ENCODE measurements around the gene INKA1.
"Not testable (repeated sequence)": the region's sequence is repeated elsewhere in the genome, so short reads cannot be mapped to it uniquely, and the experiment has no call there.

Gene INKA1

GRCh38 chr3:49802719-49803464 lies at the start of gene INKA1:
TSS of gene INKA1 (plus strand) at chr3:49803261. CDS start at chr3:49803393, 132 bp downstream.
- in situ Hi-C loops (cut with HindIII; ENCODE audit: low sequenced_read_pairs) = no loop called here

GRCh38 chr3:49754536-49754935 lies 48.5 kb upstream of the INKA1 start:
- in situ Hi-C loops (cut with HindIII; ENCODE audit: low sequenced_read_pairs) = no loop called here

DNA sequence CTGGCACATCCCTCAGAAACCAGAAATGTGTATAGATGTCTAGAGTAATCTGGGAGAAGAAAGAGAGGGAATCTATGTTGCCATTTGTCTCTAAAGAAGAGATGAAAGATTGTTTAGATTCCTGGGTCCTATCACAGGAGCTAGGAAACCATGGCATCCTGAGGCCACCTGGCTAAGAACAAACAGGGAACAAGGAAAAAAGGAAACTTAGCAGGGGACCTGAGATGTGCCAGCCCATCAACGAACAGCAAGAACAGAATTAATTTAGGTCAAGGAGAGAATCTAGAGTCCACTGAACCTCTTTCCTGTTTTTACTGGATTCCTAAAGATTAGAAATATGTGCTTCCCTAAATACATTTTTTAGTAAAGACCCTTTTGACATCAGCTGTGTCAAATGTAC lies 47.0 kb upstream of the INKA1 start:
- in situ Hi-C loops (cut with HindIII; ENCODE audit: low sequenced_read_pairs) = no loop called here

DNA sequence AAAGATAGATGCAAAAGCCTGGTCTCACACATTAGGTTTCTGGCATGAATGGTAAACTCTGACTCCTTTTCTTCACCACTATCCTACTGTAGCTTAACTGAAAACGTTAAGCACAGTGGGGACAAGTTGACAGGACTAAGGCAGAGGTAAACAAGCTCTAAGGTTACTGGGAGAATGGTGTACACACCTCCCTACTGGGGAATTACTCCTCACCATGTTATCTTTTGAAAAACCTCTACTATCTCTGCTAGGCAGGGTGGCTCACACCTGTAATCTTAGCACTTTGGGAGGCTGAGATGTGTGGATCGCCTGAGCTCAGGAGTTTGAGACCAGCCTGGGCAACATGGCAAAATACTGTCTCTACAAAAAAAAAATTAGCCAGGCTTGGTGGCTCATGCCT lies 45.9 kb upstream of the INKA1 start:
- in situ Hi-C loops (cut with HindIII; ENCODE audit: low sequenced_read_pairs) = no loop called here

GRCh38 chr3:49759226-49759625 lies 43.8 kb upstream of the INKA1 start:
- in situ Hi-C loops (cut with HindIII; ENCODE audit: low sequenced_read_pairs) = no loop called here

DNA sequence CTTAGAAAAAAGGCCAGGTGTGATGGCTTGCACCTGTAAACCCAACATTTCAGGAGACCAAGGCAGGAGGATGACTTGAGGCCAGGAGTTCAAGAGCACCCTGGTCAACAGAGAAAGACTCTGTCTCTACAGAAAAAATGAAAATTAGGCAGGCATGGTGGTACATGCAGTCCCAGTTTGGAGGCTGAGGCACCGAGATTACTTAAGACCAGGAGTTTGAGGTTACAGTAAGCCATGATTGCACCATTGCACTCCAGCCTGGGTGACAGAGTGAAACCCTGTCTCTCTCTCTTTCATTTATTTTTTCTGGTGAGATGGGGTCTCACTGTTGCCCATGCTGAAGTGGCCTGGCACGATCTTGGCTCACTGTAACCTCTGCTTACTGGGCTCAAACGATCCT lies 41.4 kb upstream of the INKA1 start:
- in situ Hi-C loops (cut with HindIII; ENCODE audit: low sequenced_read_pairs) = no loop called here

DNA sequence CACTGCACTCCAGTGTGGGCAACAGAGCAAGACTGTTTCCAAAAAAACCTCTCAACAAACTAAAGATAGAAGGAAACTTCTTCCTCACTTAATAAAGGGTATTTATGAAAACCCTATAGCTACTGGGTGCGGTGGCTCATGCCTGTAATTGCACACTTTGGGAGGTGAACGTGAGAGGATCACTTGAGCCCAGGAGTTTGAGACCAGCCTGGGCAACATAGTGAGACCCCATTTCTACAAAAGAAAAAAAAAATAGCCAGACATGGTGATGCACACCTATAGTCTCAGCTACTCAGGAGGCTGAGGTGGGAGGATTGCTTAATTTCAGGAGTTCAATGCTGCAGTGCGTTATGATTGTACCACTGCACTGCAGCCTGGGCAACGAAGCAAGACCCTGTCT lies 39.1 kb upstream of the INKA1 start:
- in situ Hi-C loops (cut with HindIII; ENCODE audit: low sequenced_read_pairs) = no loop called here

GRCh38 chr3:49769286-49769915 lies 33.7 kb upstream of the INKA1 start:
- in situ Hi-C loops (cut with HindIII; ENCODE audit: low sequenced_read_pairs) = no loop called here

DNA sequence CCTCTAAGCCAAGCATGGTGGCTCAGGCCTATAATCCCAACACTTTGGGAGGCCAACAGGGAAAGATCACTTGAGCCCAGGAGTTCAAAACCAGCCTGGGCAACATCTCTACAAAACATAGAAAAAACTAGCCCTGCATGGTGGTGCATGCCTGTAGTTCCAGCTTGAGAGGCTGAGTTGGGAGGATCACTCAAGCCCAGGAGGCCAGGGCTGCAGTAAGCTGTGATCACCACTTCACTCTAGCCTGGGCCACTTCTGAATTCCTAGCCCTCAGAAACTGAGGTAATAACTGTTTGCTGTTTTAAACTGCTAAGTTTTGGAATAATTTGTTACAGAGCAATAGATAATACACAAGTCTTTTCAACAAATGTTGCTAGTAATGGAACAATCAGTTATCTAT lies 33.1 kb upstream of the INKA1 start:
- in situ Hi-C loops (cut with HindIII; ENCODE audit: low sequenced_read_pairs) = loop anchor here (5.0 to 10.0 kb wide), 3 partner anchors 67 to 95 kb away; partner anchors contain the start of gene CAMKV

GRCh38 chr3:49771340-49771938 lies 31.6 kb upstream of the INKA1 start:
- in situ Hi-C loops (cut with HindIII; ENCODE audit: low sequenced_read_pairs) = loop anchor here (5.0 to 10.0 kb wide), 3 partner anchors 66 to 94 kb away; partner anchors contain the start of gene CAMKV

GRCh38 chr3:49772703-49773102 lies 30.4 kb upstream of the INKA1 start:
- in situ Hi-C loops (cut with HindIII; ENCODE audit: low sequenced_read_pairs) = loop anchor here (5.0 to 10.0 kb wide), 3 partner anchors 65 to 95 kb away; partner anchors contain the start of gene CAMKV

DNA sequence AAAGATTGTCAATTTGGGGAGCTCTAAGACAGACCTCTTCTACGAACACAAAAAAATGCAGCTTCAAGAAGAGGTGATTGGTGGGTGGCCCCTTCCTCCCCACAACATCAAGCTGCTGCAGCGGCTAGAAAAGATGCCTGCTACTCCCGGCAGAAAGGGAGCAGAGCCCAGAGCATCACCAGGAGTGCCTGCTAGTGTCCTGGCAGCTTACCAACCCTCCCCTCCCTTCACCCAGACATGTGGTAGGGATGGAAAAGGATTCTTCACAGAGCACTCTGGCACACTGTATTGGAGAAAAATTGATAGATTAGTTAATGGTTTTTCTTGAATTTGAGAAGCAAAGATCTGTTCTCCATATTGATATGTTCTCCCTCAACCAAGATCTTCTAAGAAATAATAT lies 27.5 kb upstream of the INKA1 start:
- in situ Hi-C loops (cut with HindIII; ENCODE audit: low sequenced_read_pairs) = loop anchor here (10.0 kb wide), 1 partner anchor 89 kb away; the partner anchor contains the start of gene CAMKV

- in situ Hi-C loops (cut with HindIII; ENCODE audit: low sequenced_read_pairs) = loop anchor here (10.0 kb wide), 1 partner anchor 89 kb away; the partner anchor contains the start of gene CAMKV
Observed at GRCh38 chr3:49776101-49776500, 27.0 kb upstream of the INKA1 start.

DNA sequence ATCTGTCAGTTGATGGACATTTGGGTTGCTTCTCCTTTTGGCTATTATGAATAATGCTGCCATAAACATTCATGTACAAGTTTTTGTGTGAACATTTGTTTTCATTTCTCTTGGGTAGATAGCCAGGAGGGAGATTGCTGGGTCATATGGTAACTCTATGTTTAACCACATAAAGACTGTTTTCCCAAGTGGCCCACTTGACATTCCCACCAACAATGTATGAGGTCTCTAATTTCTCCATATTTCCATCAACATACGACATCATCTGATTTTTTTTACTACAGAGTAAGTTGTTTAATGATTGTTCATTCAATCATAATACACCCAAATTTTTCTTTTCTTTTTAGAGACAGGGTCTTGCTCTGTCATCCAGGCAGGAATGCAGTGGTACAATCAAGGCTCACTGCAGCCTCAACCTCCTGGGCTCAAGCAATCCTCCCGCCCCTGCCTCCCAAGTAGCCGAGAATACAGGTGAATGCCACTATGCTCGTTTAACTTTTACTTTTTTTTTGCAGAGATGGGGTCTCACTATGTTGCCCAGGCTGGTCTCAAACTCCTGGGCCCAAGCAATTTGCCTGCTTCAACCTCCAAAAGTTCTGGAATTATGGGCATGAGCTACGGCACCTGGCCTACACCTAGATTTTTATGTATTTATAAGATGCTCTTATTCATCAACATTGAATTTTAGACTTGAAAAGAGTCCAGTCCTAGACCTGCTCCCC lies 23.5 kb upstream of the INKA1 start:
- in situ Hi-C loops (cut with HindIII; ENCODE audit: low sequenced_read_pairs) = loop anchor here (10.0 kb wide), 1 partner anchor 85 kb away; the partner anchor contains the start of gene CAMKV

GRCh38 chr3:49780080-49780974 lies 22.7 kb upstream of the INKA1 start:
- in situ Hi-C loops (cut with HindIII; ENCODE audit: low sequenced_read_pairs) = no loop called here

- in situ Hi-C loops (cut with HindIII; ENCODE audit: low sequenced_read_pairs) = not testable (repeated sequence)
Observed at GRCh38 chr3:49780975-49781365, 22.1 kb upstream of the INKA1 start.

- in situ Hi-C loops (cut with HindIII; ENCODE audit: low sequenced_read_pairs) = no loop called here
Observed at GRCh38 chr3:49781415-49782199, 21.5 kb upstream of the INKA1 start.

- in situ Hi-C loops (cut with HindIII; ENCODE audit: low sequenced_read_pairs) = not testable (repeated sequence)
Observed at GRCh38 chr3:49782277-49782676, 20.8 kb upstream of the INKA1 start.

Data from endothelial cell of hepatic sinusoid (primary cell).